Fibroblast of skin of abdomen (primary cell): ENCODE measurements around the gene TAL1.

ENCODE experiments used
- DNase-seq: peaks from one replicate; pipeline ENCODE4 v3.0.0-alpha.2; 2013

The TAL1 gene

DNA sequence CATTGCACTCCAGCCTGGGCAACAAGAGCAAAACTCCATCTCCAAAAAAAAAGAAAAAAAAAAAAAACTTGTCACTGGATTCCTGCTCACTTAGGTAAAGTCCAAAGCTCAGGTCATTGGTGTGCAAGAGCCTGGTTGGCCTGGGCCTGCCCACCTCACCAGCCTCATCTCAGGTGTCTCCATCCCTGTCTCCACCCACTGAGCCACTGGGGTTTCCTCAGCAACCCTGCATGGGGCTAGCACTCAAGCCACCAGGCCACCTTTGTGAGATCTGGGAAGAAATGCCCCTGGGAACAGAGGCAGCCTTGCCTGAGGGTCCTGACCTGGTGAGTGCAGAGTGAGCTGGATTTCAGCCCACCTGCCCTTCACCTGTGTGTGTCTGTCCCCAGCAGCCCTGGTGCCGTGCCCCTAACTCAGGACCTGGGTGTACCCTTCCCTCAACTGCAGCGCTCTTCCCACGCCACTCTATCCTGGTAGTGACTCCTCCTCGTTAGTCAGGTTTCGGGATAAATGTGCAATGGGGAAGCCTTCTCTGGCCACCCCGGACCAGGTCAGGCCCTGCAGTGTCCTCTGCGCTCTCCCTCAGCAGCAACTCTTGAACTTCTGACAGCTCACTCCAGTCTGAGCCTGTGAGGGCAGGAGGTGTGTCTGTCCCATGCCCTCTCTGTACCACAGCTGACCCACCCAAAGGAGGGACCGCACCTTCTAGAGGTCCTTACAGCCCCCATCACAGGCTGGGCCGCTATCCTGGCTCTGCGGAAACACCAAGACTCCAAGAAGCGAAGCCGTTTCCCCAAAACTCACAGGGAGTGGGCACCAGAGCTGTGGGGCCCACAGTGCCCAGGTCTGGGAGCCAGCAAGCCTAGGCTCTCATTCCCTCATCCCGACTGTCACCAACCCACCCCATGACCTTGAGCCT lies 45.5 kb downstream of the TAL1 start:
- no peak for DNase-seq

GRCh38 chr1:47184822-47185677 lies 47.0 kb downstream of the TAL1 start:
- no peak for DNase-seq

- no peak for DNase-seq
These were observed 47.8 kb downstream of the TAL1 start for GRCh38 chr1:47184090-47184821.

- no peak for DNase-seq
These were observed 48.5 kb downstream of the TAL1 start for GRCh38 chr1:47183308-47184089.

GRCh38 chr1:47182676-47183235 lies 49.3 kb downstream of the TAL1 start:
- no peak for DNase-seq

DNA sequence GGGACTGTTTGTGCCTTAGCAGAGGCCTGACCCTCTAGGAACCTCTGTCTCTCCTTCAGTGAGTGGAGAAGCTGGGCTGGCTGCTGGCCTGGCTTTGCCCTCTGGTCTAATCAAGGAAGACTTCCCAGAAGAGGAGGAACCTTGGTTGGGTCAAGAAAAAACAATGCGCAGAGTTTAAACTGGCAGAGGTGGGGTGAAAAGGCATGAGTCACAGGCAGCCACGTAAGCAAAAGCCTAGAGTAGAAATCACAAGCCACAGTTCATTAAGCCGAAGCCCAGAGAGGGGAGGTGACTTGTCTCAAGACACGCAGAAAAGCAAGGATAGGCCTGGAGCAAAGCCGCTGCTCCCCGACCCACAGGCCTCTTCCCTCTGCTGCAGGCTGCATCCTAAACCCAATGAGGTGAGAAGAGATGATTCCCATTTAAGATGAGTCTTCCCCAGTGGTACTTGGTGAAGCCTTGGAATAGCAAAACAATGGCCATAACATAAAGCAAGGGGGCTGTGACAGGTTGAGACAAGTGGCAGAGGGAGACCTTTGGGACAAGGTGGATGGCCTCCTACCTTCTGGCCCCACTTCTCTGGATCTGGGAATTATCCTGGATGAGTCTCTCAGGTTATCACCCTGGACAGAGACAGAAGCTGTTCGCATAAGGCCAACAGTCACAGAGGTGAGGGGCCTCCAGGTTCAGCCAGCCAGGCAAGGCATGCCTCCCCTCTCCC lies 49.9 kb downstream of the TAL1 start:
- no peak for DNase-seq

- DNase-seq, result no peak
These were observed 50.7 kb downstream of the TAL1 start for GRCh38 chr1:47181095-47181954.

DNA sequence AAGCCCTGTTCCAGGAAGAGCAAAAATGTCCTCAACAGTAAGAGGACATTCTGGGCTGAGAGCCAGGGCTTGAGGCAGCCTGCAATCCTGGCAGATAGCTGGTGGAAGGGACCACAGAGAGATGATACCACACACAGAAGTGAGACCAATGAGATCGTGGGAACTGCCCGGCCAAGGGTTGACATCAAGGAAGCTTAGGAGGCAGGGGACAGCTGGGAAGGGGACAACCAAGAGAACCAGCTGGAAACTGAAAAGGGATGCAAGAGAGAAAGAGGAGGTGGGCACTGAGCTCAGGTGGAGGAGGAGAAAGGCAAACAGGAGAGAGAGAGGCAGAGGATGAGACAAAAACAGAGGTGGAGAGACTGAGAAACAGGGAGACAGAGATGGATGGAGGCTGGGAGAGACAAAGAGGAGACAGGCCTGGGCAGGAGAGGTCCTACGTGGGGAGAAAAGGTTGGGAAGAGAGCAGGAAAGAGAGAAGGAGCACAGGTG lies 51.4 kb downstream of the TAL1 start:
- no peak for DNase-seq

DNA sequence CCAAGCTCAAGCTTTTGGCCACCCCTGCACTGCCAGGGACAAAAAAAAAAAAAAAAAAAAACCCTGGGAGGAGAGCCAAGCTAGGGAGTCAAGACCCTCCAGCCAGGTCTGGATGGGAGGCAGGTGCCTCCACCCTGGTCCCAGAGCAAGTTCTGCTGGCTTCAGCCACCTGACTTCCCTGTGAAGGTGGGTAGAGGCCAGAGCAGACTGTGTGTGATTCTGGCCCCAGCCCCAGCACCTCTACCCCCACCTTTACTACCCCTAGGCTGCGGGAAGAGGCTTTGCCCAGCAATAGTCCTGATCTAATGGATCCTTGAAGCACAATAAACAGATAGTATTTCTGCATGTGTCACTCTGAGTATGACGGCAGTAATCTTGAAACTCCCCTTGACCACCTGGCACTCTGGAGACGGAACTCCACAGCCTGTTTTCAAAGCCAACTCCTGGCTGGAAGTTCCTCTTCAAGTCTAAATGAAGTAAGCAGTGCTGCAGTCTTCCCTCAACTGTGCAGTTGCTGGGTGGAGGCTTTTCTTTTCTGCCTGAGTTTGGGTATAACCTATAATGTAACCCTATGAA lies 51.9 kb downstream of the TAL1 start:
- no peak for DNase-seq

GRCh38 chr1:47179017-47179987 lies 52.7 kb downstream of the TAL1 start:
- peak; percentile 95 for DNase-seq

DNA sequence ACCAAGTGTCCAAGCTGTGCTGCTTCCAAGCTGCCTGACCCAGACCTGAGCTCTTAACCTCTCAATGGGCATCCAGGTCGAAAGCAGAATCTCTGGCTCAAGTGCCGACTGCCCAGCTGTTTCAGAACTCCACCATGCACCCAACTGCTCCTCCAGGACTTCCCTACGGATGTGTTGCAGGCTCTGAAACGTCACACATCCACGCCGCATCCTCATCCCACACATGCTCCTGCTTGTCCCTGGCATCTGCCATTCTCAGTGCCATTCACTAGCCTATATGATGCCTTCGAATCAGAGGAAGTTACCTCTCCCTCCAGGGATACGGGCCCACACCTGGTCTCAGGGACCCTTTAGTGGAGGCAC lies 53.4 kb downstream of the TAL1 start:
- DNase-seq, result no peak

DNA sequence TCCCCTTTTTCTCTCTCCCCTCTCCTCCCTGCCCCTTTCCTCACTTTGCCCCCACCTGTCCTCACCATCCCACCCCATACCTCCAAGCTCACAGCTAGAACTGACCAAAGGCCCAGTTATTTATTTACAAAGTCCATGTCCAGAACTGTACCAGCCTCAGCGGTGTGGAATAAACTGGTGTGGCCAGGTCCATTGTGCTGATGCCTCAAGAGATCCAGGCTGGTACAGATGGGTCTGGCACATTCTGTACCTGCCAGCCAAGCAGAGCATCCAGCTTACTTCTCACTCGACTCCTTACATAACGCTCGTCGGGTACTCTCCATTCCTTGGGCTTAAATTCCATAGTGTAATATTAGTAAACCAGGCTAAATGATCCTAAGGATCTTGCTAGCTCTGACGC lies 54.0 kb downstream of the TAL1 start:
- DNase-seq, result no peak

DNA sequence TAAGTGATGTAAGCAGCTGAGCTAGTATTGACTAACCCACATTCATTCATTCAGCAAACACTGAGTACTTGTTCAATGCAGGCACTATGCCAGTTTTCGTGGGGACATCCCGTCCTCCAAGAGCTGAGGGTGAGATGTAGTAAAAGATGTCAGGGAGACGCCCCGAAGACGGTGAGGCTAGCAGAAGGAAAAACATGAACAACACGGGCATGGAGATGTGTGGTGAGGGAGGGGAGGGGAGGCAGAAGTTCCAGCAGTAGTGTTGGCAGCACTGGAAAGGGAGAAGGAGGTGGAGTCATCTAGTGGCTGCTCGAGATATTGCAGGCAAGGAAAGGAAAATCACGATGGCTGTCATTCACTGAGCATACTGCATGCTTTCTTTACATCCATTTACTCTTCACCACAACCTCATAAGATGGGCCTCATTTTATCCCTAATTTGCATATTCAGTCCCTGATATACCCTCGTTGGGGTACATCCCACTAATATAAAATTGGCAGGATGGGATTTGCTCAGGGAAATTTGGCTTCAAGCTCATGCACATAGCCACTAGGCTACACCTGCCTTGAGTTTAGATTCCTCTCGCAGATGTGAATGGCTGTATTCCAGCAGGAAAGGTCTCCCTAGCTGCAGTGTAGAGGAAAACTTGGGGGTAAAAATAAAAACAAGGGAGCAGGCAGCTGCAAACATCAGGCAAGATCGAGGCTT lies 56.6 kb downstream of the TAL1 start:
- peak; percentile 52 for DNase-seq

DNA sequence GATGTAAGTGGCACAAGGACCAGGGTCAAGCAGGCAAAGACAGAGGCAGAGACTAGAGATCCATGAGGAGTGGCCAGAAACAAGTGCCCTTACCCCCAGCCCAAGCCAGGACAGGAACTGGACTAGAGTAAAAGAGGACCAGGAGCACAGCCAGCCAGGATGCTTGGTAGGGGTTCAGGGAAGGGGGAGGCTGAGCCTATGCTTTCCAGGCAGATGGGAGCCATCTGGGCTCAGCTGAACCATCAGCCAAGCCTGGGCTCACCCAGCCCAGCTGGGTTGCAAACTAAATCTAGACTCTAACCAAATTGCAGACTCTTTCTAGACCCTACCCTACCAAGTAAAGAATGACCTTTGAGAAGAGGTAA lies 57.4 kb downstream of the TAL1 start:
- DNase-seq, result no peak

GRCh38 chr1:47172782-47173181 lies 59.2 kb downstream of the TAL1 start:
- DNase-seq, result no peak
